HT1080 (cell line): ENCODE results near the gene KLF7. TPM values are rescaled to one million over a fixed set of nuclear protein-coding genes. Genes with fewer than 3 reads are reported as not detected.

Experiments used
- DNase-seq: peaks from one replicate; pipeline ENCODE4 v3.0.0-alpha.2; 2015; ENCODE audit warnings: low read depth
- total RNA-seq: library from RNA; depleted of rRNA; stranded (reverse); fragments of >200 nt; shearing (Covaris generic); gene quantifications from 2 replicates; pipeline ENCODE4 v1.2.3, GENCODE V29; 2014

Gene KLF7
- total RNA-seq, 1 experiment from 2014 or later: 28.9 TPM

DNA sequence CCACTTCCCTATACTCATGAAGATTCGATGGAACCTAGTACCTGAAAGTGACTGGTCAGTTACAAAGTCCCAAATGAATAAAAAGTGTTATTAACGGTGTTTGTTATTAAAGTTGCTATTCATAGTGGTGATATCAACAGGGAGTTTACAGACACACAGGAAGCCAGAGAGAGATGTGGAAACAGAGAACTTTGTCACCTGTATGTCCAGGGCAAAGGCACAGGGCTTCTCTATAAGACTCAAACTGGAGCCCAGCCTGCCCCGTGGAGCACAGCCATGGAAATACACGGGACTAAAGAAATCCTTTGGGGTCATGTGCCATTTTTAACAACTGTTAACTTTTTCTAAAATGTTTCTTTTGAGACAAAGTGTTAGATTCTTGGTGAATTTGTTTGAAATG is 68.5 kb downstream of the KLF7 start:
- DNase-seq: no peak

DNA sequence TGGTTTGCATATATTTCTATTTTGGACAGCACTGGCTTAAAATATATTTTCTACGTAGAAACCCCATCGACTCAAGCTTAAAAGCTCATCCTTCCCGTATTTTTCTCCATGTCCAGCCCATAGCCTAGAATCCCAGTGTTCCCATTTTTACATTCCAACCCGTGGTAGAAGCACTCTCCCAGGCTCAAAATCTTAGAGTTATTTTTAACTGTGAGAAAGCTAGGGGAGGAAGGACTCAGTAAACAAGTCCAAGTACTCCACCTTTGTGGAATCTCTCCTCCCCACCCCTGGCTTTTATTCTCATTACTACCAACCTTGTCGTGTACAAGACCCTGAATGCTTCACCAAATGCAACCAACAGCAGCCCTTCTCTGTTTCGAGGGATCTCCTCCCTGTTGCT is 69.8 kb downstream of the KLF7 start:
- DNase-seq: no peak

DNA sequence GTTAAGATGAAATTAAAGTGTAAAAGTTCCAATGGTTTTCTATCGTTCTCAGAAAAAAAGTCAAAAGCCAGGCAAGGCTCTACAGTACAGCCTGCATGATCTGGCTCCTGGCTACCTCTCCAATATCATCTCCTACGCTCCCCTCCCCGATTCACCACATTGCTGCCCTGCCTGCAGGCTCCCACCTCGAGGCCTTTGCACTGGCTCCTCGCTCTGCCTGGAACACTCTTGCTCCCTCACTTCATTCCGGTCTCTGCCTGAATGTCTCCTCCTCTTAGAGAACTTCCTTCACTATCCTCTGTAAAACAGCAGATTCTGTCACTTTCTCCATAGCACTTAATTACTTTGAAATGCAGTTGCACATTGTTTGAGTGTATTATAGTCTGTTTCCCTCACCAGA is 72.5 kb downstream of the KLF7 start:
- DNase-seq: no peak

DNA sequence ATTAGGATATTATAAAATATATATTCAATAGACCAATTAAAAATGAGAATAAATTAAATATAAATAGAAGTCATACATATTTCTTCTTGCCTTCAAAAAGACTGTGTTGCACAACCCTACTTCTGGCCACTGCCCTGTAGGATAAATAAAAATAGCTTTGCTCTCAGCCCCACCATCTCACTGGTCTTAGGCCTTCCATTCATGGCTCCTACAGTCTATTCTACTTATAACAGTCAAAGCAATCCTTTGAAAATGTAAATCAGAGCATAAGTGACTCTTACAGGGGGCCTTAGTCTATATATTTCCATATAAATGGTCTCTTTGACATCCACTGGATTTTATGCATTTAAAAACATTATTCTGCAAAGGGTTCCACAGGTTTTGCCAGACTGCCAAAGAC is 72.9 kb downstream of the KLF7 start:
- DNase-seq: no peak

DNA sequence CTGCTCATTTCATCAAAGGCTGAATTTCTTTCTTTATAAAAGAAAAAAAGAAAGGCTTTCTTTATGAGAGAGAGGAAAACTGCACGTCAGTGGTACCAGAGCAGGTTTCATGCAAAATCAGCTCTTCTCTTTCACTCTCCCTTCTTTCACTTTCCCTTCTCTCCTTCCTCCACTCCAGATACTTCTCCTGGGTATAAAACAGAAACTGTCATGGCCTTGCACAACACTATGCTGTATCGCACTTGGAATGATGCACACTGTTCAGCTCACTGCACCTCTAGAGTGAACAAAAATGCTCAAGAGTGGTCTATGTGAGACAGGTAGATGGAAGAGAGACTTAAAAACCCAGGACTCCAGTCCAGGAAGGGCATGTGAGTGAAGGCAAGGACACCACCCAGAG is 73.8 kb downstream of the KLF7 start:
- no peak for DNase-seq

DNA sequence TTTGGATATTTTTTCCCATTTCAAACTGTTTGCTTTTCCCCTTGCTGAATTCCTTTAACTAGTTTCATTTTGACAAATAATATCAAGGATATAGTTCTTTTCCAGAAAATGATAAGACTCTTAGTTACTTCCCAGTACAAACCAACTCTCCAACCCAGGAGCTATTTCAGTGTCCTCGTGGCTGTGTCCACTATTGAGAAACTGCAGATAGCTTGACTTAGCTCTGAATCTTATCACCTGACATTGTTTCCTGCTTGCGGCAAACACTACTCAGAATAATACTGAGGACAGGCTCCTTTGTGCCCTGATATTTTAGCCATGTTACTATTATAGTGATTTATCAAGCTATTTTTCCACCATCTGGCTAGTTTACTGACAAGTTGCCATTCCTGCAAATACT is 74.6 kb downstream of the KLF7 start:
- DNase-seq: no peak

DNA sequence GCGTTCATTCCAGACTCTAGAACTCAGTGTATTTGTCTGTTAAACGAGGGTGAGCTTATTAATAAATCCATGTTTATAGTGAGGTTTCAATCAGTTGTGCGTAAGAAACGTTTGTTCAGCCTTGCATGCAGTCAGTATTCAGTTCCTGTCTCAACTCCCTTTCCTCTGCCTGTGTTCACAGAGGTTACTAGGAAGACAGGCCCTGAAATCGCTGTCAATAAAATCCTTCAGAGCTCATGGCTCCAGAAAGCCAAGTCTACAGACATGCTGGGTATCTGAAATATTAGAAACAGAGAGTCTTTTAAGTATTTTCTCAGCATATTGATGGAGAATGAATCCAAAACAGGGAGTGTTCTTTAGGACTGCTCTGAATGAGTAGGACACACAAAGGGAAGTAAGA is 75.4 kb downstream of the KLF7 start:
- DNase-seq: no peak

DNA sequence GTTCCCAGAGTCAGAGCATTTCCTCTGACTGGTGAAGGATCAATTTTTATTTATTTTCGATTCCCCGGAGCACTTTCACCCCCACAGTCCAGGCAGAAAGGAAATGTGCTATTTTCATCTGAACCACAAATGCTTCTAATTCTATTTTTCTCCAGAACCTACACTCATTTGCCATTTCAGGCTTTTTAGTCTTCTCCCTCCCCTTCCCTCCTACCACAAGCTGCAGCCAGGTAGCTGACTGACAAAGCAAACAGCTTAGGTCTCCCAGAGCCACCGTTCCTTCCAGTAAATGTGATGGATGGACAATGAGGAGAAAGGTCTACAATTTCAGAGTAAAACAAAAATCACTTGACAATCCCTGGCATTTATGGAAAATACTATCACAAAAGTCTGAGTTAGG is 76.9 kb downstream of the KLF7 start:
- no peak for DNase-seq

DNA sequence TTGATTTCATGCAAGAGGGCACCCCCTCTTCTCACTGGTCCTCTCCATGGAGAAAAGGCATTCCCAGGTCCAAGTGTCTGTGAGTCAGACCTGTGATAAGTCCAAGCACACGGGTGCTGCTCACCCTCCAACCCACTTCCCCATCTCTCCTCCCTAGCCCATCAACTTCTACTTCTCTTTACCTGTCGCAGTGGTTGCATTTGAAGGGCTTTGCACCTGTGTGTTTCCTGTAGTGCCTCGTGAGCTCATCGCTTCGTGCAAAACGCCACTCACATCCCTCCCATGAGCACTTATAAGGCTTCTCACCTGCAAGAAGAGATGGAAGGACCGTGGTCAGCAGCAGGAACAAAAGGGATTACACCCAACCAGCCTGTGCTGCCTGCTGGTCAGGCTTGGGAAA is 77.5 kb downstream of the KLF7 start:
- no peak for DNase-seq

DNA sequence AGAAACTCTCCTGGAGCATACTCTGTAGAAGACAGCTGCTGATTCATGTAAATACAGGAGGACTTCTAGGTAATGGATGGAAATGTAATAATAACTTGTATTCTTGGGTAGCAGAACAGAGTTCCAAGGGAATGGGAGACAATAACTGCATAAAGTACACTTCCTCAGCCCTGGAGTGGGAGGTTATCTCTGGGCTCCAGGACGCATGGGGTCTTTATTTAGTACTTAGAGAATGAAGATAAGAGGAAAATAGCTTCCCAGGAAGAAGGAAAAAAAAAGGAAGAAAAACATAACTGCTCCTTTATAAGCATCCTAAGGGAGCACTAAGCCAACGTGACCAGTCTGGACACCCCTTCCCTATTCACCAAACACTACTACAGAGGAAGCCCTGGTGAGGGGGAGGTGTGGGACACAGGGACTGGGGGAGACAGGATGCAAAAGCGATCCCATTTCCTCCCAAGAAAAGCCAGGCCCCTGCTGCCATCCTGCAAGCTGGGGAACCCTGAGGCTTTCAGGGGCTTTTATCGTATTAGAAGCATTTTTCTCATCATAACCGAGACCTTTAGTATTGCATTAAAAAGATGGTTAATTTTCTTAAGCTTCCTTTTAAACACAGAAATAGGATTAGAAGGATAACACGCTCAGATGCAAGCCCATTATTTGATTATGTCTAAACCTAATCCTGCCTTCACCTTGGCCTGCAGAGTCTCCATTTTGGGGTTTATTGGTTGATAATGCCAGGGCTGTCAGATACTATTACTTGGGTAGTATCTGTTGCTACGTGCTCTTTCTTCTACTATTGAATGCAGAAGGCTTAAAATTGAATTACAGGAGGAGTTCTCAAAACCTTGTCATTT is 78.5 kb downstream of the KLF7 start:
- DNase-seq: no peak

DNA sequence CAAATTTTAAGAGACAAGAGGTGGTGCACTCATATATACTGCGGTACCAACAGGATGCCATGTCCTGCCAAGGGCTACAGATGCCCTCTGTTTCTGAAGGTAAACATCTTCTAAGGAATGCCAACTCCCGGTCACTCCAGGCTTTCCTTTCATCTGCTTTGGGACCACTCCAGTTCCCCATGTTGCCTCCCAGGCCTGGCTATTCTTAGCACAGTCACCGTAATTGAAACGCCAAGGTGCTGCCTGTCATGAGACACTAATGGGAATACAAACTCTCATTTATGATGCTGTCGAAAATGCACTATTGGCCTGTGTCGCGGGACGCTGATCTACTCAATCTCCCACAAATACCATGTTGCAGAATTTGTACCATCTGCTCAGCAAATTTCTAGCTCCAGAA is 79.6 kb downstream of the KLF7 start:
- DNase-seq: no peak

DNA sequence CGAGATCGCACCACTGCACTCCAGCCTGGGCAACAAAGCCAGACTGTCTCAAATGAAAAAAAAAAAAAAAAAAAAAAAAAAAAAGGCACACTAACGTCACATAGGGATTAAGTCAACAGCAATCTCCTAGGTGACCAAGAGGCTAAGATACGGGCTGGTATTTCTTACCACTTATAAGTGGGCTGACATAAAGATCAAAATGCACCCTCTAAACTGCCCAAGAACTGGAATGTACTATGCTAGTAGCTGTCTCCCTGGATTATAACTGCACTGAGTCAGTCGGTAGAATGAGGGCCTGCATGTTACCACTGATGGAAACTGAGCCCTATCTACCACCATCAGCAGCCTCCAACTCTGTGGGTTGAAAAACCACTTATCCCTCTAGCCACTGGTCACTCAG is 80.6 kb downstream of the KLF7 start:
- DNase-seq: no peak

DNA sequence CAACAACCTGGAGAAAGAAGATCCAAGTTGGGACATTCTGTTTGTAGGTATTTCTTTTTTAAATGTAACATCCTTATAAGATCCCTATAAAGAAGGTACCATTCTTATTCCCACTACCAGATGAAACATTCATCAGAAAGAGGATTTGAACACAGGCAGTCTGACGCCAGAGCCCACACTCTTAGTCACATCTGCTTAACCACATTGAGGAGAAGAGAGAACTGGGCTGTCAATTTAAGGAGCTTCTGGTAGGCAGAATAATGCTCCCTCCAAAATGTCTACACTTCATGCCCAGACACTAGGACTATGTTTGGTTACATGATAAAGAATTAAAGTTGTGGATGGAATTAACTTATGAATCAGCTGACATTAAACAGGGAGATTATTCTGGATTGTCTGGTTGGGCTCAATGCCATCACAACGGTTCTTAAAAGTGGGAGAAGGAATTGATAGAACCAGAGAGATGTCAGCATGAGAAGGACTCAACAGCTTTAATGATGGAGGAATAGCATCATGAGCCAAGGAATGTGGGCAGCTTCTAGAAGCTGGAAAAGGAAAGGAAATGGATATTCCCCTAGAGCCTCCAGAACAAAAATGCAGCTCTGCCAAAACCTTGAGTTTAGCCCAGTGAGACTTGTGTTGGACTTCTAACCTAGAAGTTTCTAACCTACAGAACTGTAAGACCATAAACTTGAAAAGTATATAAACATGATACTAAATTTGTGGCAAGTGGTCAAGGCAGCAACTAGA is 82.2 kb downstream of the KLF7 start:
- peak; percentile 6 for DNase-seq

DNA sequence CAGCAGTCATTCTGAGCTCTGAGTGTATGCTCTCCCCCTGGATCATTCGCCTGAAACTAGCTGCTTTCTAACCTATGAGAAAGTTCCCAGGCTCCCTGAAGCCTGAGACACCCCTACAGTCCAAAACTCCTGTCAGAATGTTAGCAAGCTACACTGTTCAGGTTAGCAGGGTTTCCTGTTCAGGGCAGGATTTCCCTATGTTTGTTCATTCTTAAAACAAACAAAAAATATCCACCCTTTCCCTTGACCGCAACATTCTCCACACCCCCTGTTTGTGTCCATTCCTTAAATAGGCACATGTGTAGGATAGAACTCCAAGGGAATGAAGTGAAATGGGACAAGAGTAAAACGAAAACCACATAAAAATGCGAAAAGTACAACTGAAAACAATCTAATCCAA is 83.1 kb downstream of the KLF7 start:
- no peak for DNase-seq

DNA sequence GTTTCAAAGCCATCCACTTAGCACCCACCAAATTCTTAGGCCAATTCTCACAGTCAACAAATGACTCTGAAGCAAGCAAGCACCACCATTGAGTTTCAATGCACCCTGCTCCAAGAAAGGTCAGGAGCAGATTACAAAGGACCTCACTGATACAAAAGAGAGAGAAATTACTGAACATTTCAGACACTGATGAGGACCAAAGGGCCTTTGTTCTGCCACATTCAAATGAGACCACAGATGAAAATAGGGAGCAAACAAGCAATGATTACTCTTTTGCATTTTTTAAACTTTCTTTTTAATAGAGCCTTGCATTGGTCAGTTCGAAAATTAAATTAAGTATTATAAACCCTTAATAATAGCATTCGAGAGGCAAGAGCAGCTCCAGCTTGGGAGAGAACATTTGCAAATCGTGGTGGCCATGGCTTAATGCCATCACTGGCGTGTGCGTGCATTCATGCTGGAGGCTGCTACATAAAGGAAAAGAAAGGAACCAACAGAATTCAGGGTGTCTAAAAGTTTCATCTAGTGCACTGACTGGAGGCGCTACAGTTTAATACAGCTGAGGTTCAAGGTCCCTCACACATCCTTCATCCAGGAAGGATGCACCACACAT is 87.5 kb downstream of the KLF7 start:
- no peak for DNase-seq

DNA sequence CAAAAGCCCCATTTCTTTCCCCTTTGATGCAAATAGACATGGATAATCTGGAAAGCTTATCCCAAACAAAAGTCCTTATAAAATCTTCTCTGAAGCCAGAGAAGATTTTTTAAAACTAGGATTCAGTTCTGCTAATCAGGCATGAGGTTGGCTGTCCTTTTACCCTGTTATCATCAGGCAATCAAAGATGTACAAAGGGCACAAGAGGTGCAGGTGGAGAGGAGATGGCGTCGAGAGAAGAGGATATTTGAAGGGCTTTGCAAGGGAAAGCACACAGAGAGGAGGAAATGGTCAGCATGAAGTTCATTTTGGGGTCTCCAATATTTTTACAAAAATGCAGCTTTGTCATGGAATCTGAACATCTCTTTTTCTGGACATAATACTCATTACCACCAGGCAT is 88.5 kb downstream of the KLF7 start:
- no peak for DNase-seq

DNA sequence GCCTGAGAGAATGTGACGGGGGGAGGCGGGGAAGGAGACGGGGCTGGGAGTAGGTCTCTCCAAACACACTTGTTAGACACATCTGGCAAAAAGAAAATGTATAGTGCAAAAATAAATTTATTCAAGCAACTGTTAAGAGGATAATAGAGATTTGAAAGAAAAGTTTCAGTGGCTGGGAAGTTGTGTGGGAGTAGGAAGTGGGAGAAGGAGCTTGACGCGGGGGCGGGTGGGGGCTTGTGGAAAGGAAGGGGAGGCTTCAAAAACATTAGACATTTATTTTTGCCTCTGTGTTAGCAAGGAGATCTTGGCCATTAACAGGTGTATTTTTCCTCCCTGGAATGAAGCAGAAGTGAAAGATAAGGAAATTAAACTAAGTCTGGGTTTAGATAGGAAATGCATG is 90.3 kb downstream of the KLF7 start:
- DNase-seq: no peak

DNA sequence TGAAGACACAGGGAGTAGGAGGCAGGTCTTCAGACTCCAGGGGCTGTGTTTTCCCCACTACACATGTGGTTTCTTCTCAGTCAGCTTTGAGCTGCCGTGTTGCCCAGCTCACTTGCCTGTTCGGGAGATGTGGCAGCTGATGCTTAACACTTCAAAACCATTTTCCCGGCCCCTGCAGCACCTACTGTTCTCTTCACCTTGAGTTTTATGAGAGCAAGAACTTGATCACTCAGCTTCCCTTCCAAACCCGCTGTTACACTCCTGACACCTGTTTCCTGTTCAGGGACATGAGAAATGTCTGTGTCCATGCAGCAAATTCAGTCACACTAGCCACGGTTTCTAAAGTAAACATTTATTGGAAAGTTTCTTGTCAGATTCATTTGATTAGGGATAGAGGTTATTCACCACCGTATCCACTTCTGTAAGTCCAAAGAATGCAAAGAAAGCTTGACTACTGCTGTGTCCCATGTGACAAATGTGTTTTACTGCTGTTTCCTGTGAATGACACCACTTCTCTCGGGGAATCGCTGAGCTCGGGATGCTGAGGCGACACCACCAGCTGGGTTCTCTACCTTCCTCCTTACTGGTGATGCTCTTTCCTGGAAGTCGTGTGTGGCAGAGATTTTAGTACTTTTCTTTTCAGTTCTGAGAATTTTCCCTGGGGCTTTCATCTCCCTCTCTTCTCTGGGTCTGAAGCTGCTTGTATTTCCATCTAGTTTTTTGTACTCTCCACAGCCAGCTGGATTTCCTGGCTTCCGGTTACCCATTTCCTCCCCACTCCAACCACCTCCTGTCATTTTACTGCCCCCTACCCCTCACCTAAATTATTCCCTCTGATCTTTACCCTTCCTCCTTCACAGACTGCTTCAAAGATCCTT is 91.7 kb downstream of the KLF7 start:
- DNase-seq: no peak

DNA sequence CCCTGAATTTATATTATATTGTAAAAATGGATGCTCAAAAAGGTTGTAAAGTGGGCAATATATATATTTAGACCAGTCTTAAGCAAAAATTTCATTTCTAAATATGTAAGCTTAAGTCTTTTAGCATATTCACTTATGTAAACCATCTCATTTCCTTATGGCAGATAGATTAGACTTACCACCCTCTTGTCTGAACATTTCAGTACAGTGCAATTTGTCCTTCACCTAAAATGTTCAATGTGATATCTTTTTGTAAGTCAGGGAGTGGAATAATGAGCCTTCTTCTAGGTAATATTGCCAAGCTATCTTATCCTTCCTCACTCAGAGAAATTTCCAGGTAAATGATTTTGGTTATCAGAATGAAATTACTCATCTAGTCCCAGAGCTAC is 92.3 kb downstream of the KLF7 start:
- DNase-seq: no peak

DNA sequence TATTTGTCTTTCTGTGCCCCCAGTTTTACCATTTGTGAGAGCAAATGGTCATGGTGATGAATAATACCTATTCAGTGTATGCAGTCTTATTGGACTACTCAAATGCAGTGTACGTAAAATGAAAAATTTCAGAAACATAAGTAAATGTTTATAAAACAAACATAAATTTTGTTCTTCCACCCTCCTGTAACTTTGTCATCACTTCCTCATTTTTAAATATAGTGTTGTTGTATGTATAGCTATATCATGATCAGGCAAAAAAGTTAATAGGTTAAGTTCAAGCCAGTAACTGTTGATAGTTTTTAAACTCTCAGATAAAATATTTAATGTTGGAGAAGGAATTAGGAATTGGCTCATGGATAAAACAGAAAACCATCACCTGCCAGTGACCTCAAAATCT is 93.2 kb downstream of the KLF7 start:
- no peak for DNase-seq

DNA sequence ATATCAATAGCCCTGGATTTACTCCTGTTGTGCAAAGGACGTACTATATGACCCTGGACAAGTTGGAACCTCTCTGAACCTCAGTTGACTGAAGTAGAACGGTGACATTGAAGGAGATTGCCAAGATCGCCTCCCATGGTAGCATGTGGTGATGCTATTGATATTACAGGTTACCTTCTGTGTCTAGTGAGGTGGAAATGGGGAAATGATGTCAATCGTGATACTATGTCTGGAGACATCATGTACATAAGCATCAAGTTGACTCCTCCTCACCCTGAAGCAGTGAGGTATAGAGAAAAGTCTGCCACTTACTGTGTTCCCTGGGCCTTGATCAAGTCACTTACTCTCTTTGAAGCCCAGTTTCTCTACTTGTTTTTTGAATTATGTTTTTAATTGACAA is 93.9 kb downstream of the KLF7 start:
- no peak for DNase-seq

DNA sequence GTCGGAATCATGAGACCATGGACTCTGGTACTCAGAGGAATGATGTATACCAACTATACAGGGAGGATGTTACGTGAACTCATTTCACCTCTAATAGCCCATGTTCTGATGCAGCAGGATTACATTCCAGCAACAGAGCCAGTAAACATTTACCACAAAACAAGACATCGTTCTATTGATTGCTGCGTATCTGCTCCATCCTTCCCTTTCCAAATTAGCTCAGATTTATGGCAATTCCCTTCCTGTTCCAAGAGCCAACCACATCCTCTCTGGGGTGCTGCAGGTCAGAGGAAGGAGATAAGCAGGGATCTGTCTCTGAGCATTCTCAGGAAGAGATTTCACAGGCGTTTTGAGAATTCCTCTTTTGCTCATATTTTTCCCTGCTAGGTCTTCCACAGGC is 98.3 kb downstream of the KLF7 start:
- no peak for DNase-seq
